ENCODE measurements around the gene ZNF581. TPM values are rescaled to one million over a fixed set of nuclear protein-coding genes. Genes with fewer than 3 reads are reported as not detected.
A peak's percentile ranks its signal among the peaks of the same experiment; 100 is the strongest.

The ZNF581 gene
- total and polyA plus RNA-seq, 2 experiments from 2014 or later = 22.3 to 42.0 TPM

- no peak for TF ChIP-seq CTCF (IDR thresholded peaks at IDR 0.05; ENCODE audit: low read depth, low read length)
- DNase-seq (ENCODE audit: low read depth in 1 of 2, low spot score in 1 of 2) = no peak
- H3K27ac ChIP-seq = peak overlapping the region; percentile 25
- H3K27me3 ChIP-seq = no peaks in the 10 kb centered on the region
- H3K36me3 ChIP-seq = peaks cover 22% of the 10 kb centered on the region
- H3K9me3 ChIP-seq (ENCODE audit: low read depth) = no peaks in the 10 kb centered on the region
- no peaks in the 10 kb centered on the region for H3K4me1 ChIP-seq (ENCODE audit: low read depth)
- H3K4me3 ChIP-seq = no peak overlapping the region
Observed at GRCh38 chr19:55617426-55617825, 26.0 kb upstream of the ZNF581 start.

- Histone ChIP-seq H3K36me3 (peaks cover 22% of the 10 kb centered on the region), H3K27me3 (no peaks in the 10 kb centered on the region), H3K9me3 (ENCODE audit: low read depth) (no peaks in the 10 kb centered on the region), H3K4me3 (no peak overlapping the region), H3K27ac (no peak overlapping the region), H3K4me1 (ENCODE audit: low read depth) (peaks cover 1% of the 10 kb centered on the region)
- no peak for DNase-seq (ENCODE audit: low read depth in 1 of 2, low spot score in 1 of 2)
- TF ChIP-seq CTCF (IDR thresholded peaks at IDR 0.05; ENCODE audit: low read depth, low read length) = no peak
Observed at GRCh38 chr19:55618426-55618825, 25.0 kb upstream of the ZNF581 start.

- no peak overlapping the region for H3K27ac ChIP-seq
Observed at GRCh38 chr19:55619286-55619685, 24.2 kb upstream of the ZNF581 start.

GRCh38 chr19:55620410-55621204 lies 22.8 kb upstream of the ZNF581 start:
- no peak for TF ChIP-seq CTCF (IDR thresholded peaks at IDR 0.05; ENCODE audit: low read depth, low read length)
- Histone ChIP-seq H3K4me1 (ENCODE audit: low read depth) (peaks cover 3% of the 10 kb centered on the region), H3K9me3 (ENCODE audit: low read depth) (no peaks in the 10 kb centered on the region), H3K27ac (no peak overlapping the region), H3K4me3 (no peak overlapping the region), H3K27me3 (no peaks in the 10 kb centered on the region), H3K36me3 (peaks cover 20% of the 10 kb centered on the region)
- peak in 1 of 2 donors; percentile 43 for DNase-seq (ENCODE audit: low read depth in 1 of 2, low spot score in 1 of 2)

More at GRCh38 chr19:55619286-55619685, 24.2 kb upstream of the ZNF581 start:
- Histone ChIP-seq H3K36me3 (peaks cover 22% of the 10 kb centered on the region), H3K4me3 (no peak overlapping the region), H3K9me3 (ENCODE audit: low read depth) (no peaks in the 10 kb centered on the region), H3K4me1 (ENCODE audit: low read depth) (peaks cover 3% of the 10 kb centered on the region), H3K27me3 (no peaks in the 10 kb centered on the region)
- no peak for TF ChIP-seq CTCF (IDR thresholded peaks at IDR 0.05; ENCODE audit: low read depth, low read length)
- DNase-seq (ENCODE audit: low read depth in 1 of 2, low spot score in 1 of 2) = peak in 1 of 2 donors; percentile 40

GRCh38 chr19:55621205-55621672 lies 22.2 kb upstream of the ZNF581 start:
- H3K4me1 ChIP-seq (ENCODE audit: low read depth) = peaks cover 3% of the 10 kb centered on the region
- no peaks in the 10 kb centered on the region for H3K27me3 ChIP-seq
- DNase-seq (ENCODE audit: low read depth in 1 of 2, low spot score in 1 of 2) = no peak
- no peaks in the 10 kb centered on the region for H3K9me3 ChIP-seq (ENCODE audit: low read depth)
- no peak overlapping the region for H3K27ac ChIP-seq
- TF ChIP-seq CTCF (IDR thresholded peaks at IDR 0.05; ENCODE audit: low read depth, low read length) = no peak
- peaks cover 14% of the 10 kb centered on the region for H3K36me3 ChIP-seq
- H3K4me3 ChIP-seq = no peak overlapping the region
